22Rv1 (cell line): ENCODE results near the gene DNAI2.

Experiments
- H3K27ac ChIP-seq: fragments of 450-650 bp; 2 replicates; pipeline ENCODE4 v1.5.1; 2017
- ZFX ChIP-seq: fragments of 450-650 bp; IDR thresholded peaks from 2 replicates; pipeline ENCODE4 v1.6.1; 2017; ENCODE audit warnings: antibody characterized with exemption, borderline replicate concordance
- TF ChIP-seq, protein P1 (sequence below): fragments of 450-650 bp; IDR thresholded peaks from 2 replicates; pipeline ENCODE4 v1.5.1; 2017; ENCODE audit warnings: mild to moderate bottlenecking

Gene DNAI2

DNA sequence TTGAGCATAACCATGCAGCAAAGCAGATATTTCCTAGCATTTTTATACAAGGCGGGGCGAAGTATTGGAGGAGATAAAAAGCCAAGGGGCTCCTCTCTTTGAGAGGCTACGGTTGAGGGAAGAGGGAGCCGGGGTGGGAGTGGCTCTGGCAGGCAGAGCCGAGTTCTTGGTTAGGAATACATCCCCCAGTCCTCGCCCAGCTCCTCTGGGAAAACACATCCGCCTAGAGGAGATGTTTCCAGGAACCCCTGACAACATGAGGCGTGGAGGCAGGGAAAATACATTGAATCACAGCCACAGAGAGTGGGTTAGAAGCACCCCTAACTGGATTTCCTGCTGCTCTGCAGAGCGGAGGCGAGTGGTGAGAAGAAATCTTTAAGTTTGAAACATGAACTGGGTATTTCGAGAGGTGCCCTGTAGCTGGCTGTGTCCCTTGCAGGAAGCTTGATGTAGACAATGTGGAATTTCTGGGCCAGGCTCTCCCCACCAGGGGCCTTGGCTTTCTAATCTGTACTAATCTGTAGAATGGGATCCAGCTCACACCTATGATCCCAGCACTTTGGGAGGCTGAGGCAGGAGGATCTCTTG is 33.3 kb upstream of the DNAI2 start:
- H3K27ac ChIP-seq: no peak overlapping the region
- TF ChIP-seq, protein P1, sequence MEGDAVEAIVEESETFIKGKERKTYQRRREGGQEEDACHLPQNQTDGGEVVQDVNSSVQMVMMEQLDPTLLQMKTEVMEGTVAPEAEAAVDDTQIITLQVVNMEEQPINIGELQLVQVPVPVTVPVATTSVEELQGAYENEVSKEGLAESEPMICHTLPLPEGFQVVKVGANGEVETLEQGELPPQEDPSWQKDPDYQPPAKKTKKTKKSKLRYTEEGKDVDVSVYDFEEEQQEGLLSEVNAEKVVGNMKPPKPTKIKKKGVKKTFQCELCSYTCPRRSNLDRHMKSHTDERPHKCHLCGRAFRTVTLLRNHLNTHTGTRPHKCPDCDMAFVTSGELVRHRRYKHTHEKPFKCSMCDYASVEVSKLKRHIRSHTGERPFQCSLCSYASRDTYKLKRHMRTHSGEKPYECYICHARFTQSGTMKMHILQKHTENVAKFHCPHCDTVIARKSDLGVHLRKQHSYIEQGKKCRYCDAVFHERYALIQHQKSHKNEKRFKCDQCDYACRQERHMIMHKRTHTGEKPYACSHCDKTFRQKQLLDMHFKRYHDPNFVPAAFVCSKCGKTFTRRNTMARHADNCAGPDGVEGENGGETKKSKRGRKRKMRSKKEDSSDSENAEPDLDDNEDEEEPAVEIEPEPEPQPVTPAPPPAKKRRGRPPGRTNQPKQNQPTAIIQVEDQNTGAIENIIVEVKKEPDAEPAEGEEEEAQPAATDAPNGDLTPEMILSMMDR: no peak
- no peak for TF ChIP-seq ZFX

DNA sequence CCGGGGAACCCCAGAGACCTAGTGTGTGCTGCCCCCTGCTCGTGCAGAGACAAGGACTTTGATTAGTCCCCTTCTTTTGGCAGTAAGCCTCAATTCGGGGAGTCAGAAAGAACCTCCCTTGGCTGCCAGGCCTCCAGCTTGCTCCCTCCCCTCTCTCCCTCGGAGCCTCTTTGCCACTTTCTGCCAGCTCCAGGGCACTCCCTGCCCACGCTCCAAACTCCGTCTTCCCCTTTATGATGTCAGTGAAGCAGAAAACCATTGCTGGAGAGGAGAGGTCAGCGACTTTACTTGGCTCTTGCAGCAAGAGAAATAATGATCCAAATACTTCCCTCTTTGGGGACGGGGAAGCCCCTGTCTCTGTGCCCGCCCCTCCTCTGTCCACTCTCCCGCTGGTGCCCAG is 32.6 kb upstream of the DNAI2 start:
- H3K27ac ChIP-seq: no peak overlapping the region
- TF ChIP-seq ZFX: no peak
- TF ChIP-seq, protein P1: no peak

DNA sequence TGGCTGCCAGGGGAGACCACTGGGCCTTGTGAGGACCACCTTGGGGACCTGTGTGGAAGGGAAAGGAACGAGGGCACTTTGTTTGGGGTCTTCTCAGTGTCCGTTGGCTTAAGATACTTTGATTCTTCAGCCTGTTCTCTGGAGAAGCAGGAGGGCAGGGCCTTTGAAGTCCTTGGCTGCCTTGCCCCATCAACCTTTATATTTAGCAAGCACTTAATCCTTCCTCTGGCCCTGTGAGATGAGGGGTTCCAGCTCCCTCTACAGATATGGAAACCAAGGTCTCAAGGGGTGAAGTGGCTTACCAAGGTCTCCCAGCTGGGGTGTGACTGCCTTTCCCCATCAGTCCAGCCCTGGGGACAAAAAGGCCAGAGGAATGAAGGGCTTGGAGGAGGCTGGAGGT is 32.2 kb upstream of the DNAI2 start:
- H3K27ac ChIP-seq: no peak overlapping the region
- TF ChIP-seq, protein P1: no peak
- no peak for TF ChIP-seq ZFX

DNA sequence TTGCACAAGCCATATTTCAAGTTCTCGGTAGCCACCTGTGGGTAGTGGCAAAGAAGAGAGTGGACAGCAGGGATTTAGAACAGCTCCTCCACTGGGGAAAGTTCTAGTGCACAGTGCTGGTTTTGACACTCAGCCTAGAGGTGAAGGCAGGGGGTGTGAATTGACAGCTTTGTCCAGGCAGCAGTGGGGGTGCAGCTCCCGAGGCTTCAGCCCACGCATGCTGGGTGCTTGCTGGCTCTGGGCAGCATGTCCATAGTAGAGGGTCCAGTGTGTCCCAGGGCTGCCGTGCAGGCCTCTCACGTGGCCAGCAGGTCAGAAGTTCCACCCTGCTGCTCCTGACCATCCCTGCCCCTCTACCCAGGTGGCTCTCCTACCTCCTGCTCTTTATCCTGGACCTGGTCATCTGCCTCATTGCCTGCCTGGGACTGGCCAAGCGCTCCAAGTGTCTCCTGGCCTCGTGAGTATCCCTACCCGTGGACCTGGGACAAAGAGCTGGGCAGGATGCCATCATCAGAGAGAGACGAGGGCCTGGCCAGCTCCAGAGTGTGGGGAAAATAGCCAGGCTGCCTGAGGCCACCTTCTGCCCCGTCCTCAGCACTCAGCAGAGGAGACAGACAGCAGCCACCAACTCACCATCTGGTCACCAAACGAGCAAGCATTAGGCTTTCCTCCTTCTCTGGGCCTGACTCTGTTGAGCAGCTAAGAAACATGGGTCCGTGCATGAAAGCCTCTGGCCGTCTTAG is 30.9 kb upstream of the DNAI2 start:
- TF ChIP-seq, protein P1: no peak
- TF ChIP-seq ZFX: no peak
- no peak overlapping the region for H3K27ac ChIP-seq

DNA sequence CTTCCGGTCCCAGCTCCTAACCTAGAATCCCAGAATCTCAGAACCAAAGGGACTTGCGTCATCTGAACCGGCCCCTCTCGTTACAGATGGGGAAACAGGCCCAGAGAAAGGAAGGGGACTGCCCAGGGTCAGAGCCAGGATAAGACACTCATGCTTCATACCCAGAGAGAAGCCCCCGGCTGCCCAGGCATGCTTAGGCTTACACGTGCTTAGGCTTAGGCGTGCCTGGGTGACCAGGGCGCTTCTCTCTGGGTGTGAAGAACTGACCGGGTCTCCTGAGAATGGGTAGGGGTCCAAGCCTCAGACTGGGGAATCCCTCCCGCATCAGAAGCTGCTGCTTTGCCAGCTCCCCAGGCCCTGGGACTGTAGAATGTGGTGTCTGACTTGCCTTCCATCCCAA is 29.9 kb upstream of the DNAI2 start:
- H3K27ac ChIP-seq: no peak overlapping the region
- no peak for TF ChIP-seq ZFX
- TF ChIP-seq, protein P1: no peak

DNA sequence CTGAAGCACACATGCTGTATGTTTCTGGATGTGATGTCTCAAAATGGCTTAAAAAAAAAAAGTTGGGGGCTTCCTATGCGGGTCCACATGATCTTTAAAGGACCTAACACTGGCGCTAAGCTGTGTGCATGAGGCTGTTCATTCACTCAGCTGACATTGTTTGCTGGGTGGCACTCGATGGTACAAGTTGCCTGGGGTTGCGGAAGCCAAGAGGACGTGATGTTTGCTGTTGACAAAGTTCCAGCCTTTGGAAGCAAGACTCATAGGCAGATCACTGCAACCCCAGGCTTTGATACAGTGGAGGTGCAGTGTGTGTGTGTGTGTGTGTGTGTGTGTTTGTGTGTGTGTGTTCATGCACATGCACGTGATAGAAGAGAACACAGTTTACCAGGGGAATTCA is 29.5 kb upstream of the DNAI2 start:
- no peak overlapping the region for H3K27ac ChIP-seq
- TF ChIP-seq, protein P1: no peak
- no peak for TF ChIP-seq ZFX

DNA sequence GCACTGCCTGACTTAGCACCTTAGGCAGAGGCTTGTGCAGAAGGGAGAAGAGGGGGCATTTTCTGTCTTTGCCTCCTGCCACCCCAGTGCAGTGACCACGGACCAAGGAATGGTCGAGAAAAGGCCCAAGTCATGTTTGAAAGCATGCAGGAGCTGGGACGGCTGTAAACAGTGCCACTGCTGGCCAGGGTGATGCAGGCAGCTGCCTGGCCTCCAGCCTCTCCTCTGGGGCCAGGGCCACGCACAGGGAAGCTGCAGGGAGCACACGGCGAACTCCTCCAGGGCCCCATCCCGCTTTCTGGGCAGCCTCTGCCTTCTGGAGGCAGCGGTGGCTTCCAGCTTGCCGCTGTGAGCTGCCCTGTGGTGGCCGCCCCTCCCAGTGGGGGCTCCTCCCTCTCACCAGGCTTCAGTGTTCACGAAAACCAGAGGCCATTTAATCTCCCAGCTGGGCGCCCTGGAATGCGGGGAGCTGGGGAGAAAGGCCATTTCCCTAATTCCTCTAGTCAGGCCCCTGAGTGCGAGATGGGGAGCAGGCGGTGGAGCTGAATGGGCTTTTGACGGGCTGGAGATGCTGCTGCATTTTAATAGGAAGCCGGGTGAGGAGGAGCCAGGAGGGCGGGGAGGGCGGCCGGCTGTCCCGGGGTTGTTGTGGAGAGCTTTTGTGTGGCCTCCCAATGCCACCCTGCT is 28.7 kb upstream of the DNAI2 start:
- TF ChIP-seq, protein P1: no peak
- TF ChIP-seq ZFX: no peak
- H3K27ac ChIP-seq: no peak overlapping the region
